ENCODE measurements around the gene HDHD3.

HDHD3 gene

GRCh38 chr9:113337714-113338113, 39.1 kb downstream of the HDHD3 start:
- no peak for DNase-seq (ENCODE audit: low read depth, low spot score)

GRCh38 chr9:113331780-113332179, 45.0 kb downstream of the HDHD3 start:
- no peak for DNase-seq (ENCODE audit: low read depth, low spot score)

- no peak for DNase-seq (ENCODE audit: low read depth, low spot score)
These were observed 48.6 kb downstream of the HDHD3 start for GRCh38 chr9:113328045-113328782.

GRCh38 chr9:113326230-113326629, 50.6 kb downstream of the HDHD3 start:
- DNase-seq (ENCODE audit: low read depth, low spot score): no peak

Measured in activated CD4-positive, CD25-positive, alpha-beta regulatory T cell treated with anti-CD3 and anti-CD28 coated beads, Interleukin-2, amount 50 U/mL, for 16 hours (primary cell).